CD4-positive, CD25-positive, alpha-beta regulatory T cell (primary cell): ENCODE results near the gene NPEPPS. TPM values are rescaled to one million over a fixed set of nuclear protein-coding genes. Genes with fewer than 3 reads are reported as not detected.
A peak's percentile ranks its signal among the peaks of the same experiment; 100 is the strongest.

Experiments
- ATAC-seq, 2 donors: fragments of 150-1000 bp; cut with Tn5 transposase; one replicate each; pipeline ENCODE4 v1.10.0; 2021; ENCODE audit warnings: low read depth in 2 of 2, moderate number of reproducible peaks in 2 of 2, moderate library complexity in 1 of 2
- DNase-seq, 3 donors: peaks; one replicate each; pipeline versions ENCODE4 v3.0.0 to v3.0.0-alpha.2; 2012 to 2022; ENCODE audit warnings: mixed read lengths in 1 of 3
- H3K27ac ChIP-seq: one replicate; pipeline ENCODE4 v1.7.0; 2013; ENCODE audit warnings: mild to moderate bottlenecking, low read length; ENCODE audit not compliant: insufficient read depth, poor library complexity, severe bottlenecking
- H3K27me3 ChIP-seq: one replicate; pipeline ENCODE4 v1.7.0; 2013; ENCODE audit warnings: low read length; ENCODE audit not compliant: control insufficient read depth, insufficient read depth
- H3K36me3 ChIP-seq: one replicate; pipeline ENCODE4 v1.7.0; 2013; ENCODE audit warnings: mild to moderate bottlenecking, low read length, moderate library complexity; ENCODE audit not compliant: control insufficient read depth, insufficient read depth
- H3K4me1 ChIP-seq: 2 replicates; pipeline ENCODE4 v1.7.0; 2013; ENCODE audit warnings: mild to moderate bottlenecking, low read length; ENCODE audit not compliant: insufficient read depth, control insufficient read depth, poor library complexity, severe bottlenecking
- H3K4me3 ChIP-seq: one replicate; pipeline ENCODE4 v1.7.0; 2013; ENCODE audit warnings: low read depth, mild to moderate bottlenecking, low read length, moderate library complexity
- H3K9me3 ChIP-seq, 2 experiments: 1 replicate in 1 of 2; 2 replicates in 1 of 2; pipeline ENCODE4 v1.7.0; 2013; ENCODE audit warnings: low read length in 2 of 2, mild to moderate bottlenecking in 1 of 2, moderate library complexity in 1 of 2; ENCODE audit not compliant: control insufficient read depth in 2 of 2
- H3K27ac Mint-ChIP-seq, 3 donors: one replicate each; pipeline ENCODE4 v1.8.0; 2020 to 2022; ENCODE audit warnings: mild to moderate bottlenecking in 3 of 3, mixed read lengths in 3 of 3, moderate library complexity in 2 of 3
- H3K27me3 Mint-ChIP-seq: one replicate; pipeline ENCODE4 v1.8.0; 2022; ENCODE audit warnings: mild to moderate bottlenecking, mixed read lengths
- H3K36me3 Mint-ChIP-seq: one replicate; pipeline ENCODE4 v1.8.0; 2020; ENCODE audit warnings: mixed read lengths
- H3K4me1 Mint-ChIP-seq, 4 donors: one replicate each; pipeline ENCODE4 v1.8.0; 2020 to 2022; ENCODE audit warnings: mixed read lengths in 4 of 4, mild to moderate bottlenecking in 1 of 4
- H3K4me3 Mint-ChIP-seq, 4 donors: one replicate each; pipeline ENCODE4 v1.8.0; 2020 to 2022; ENCODE audit warnings: mild to moderate bottlenecking in 4 of 4, mixed read lengths in 4 of 4, moderate library complexity in 3 of 4
- H3K9me3 Mint-ChIP-seq, 7 donors: one replicate each; pipeline ENCODE4 v1.8.0; 2020 to 2022; ENCODE audit warnings: mixed read lengths in 7 of 7, mild to moderate bottlenecking in 3 of 7, moderate library complexity in 2 of 7
- polyA plus RNA-seq, 4 donors: library from polyadenylated mRNA; unstranded; fragments of 300-500 nt; fragmentation: Illumina TruSeq; gene quantifications; one replicate each; pipeline ENCODE4 v1.2.3, GENCODE V29; 2021
- total RNA-seq: library from RNA; stranded (reverse); gene quantifications from one replicate; pipeline ENCODE4 v1.2.3, GENCODE V29; 2022

The NPEPPS gene
- total and polyA plus RNA-seq, 5 donors from 2014 or later = 40.6 to 118 (median 42.1) TPM

- Mint-ChIP-seq H3K4me3 (no peak overlapping the region), H3K27ac (peak overlapping the region in 1 of 3 donors; percentile 52), H3K9me3 (no peaks in the 10 kb centered on the region), H3K36me3 (peaks cover 31% of the 10 kb centered on the region), H3K27me3 (no peaks in the 10 kb centered on the region), H3K4me1 (peaks cover 2 to 11% (median 6%) of the 10 kb centered on the region in 4 donors)
- Histone ChIP-seq H3K36me3 (peaks cover 30% of the 10 kb centered on the region), H3K4me1 (no peaks in the 10 kb centered on the region), H3K27me3 (no peaks in the 10 kb centered on the region), H3K4me3 (no peak overlapping the region), H3K27ac (no peak overlapping the region), H3K9me3 (no peaks in the 10 kb centered on the region)
- DNase-seq (no peak), ATAC-seq (no peak)
Measured at GRCh38 chr17:47624727-47625068, 93.8 kb downstream of the NPEPPS start.

- no peak overlapping the region for H3K27ac Mint-ChIP-seq
- Histone ChIP-seq H3K36me3 (no peaks in the 10 kb centered on the region), H3K27ac (no peak overlapping the region), H3K4me3 (no peak overlapping the region), H3K4me1 (no peaks in the 10 kb centered on the region), H3K27me3 (no peaks in the 10 kb centered on the region), H3K9me3 (no peaks in the 10 kb centered on the region)
- peaks cover 0 to 13% (median 2%) of the 10 kb centered on the region in 4 donors for H3K4me1 Mint-ChIP-seq
- ATAC-seq = no peak
- H3K27me3 Mint-ChIP-seq = no peaks in the 10 kb centered on the region
- H3K4me3 Mint-ChIP-seq = no peak overlapping the region
- peaks cover 20% of the 10 kb centered on the region for H3K36me3 Mint-ChIP-seq
- no peaks in the 10 kb centered on the region for H3K9me3 Mint-ChIP-seq
- DNase-seq = no peak
Measured at GRCh38 chr17:47628014-47628566, 97.2 kb downstream of the NPEPPS start.

GRCh38 chr17:47629826-47630225 is 98.9 kb downstream of the NPEPPS start:
- no peaks in the 10 kb centered on the region for H3K27me3 Mint-ChIP-seq
- no peak for ATAC-seq
- H3K4me3 Mint-ChIP-seq = no peak overlapping the region

GRCh38 chr17:47630614-47631013 is 99.7 kb downstream of the NPEPPS start:
- ATAC-seq (no peak), DNase-seq (no peak)
- H3K9me3 Mint-ChIP-seq = no peaks in the 10 kb centered on the region
- H3K27me3 Mint-ChIP-seq = no peaks in the 10 kb centered on the region
- peaks cover 12% of the 10 kb centered on the region for H3K36me3 Mint-ChIP-seq
- H3K4me3 ChIP-seq = no peak overlapping the region
- H3K27ac Mint-ChIP-seq = no peak overlapping the region
- peaks cover 0 to 7% (median 2%) of the 10 kb centered on the region in 4 donors for H3K4me1 Mint-ChIP-seq
- no peak overlapping the region for H3K27ac ChIP-seq
- no peaks in the 10 kb centered on the region for H3K9me3 ChIP-seq
- H3K27me3 ChIP-seq = no peaks in the 10 kb centered on the region
- no peaks in the 10 kb centered on the region for H3K36me3 ChIP-seq
- H3K4me3 Mint-ChIP-seq = no peak overlapping the region
- H3K4me1 ChIP-seq = no peaks in the 10 kb centered on the region

More at GRCh38 chr17:47629826-47630225, 98.9 kb downstream of the NPEPPS start:
- Histone ChIP-seq H3K36me3 (no peaks in the 10 kb centered on the region), H3K4me1 (no peaks in the 10 kb centered on the region), H3K27ac (no peak overlapping the region), H3K4me3 (no peak overlapping the region), H3K9me3 (no peaks in the 10 kb centered on the region), H3K27me3 (no peaks in the 10 kb centered on the region)
- Mint-ChIP-seq H3K9me3 (no peaks in the 10 kb centered on the region), H3K4me1 (peaks cover 0 to 11% (median 2%) of the 10 kb centered on the region in 4 donors), H3K36me3 (peaks cover 12% of the 10 kb centered on the region), H3K27ac (no peak overlapping the region)
- DNase-seq = no peak

- DNase-seq (no peak), ATAC-seq (no peak)
- Mint-ChIP-seq H3K4me1 (peaks cover 0 to 7% (median 4%) of the 10 kb centered on the region in 4 donors), H3K9me3 (no peaks in the 10 kb centered on the region), H3K36me3 (peaks cover 16% of the 10 kb centered on the region), H3K4me3 (no peak overlapping the region), H3K27me3 (no peaks in the 10 kb centered on the region), H3K27ac (no peak overlapping the region)
- no peaks in the 10 kb centered on the region for H3K27me3 ChIP-seq
- H3K4me1 ChIP-seq = no peaks in the 10 kb centered on the region
- no peak overlapping the region for H3K4me3 ChIP-seq
- H3K27ac ChIP-seq = no peak overlapping the region
- no peaks in the 10 kb centered on the region for H3K36me3 ChIP-seq
- no peaks in the 10 kb centered on the region for H3K9me3 ChIP-seq
Measured at GRCh38 chr17:47632991-47633390, 102.1 kb downstream of the NPEPPS start.

GRCh38 chr17:47633996-47634395 is 103.1 kb downstream of the NPEPPS start:
- H3K27ac ChIP-seq = no peak overlapping the region
- no peaks in the 10 kb centered on the region for H3K36me3 ChIP-seq
- no peak for ATAC-seq

GRCh38 chr17:47634870-47635269 is 104.0 kb downstream of the NPEPPS start:
- Mint-ChIP-seq H3K4me1 (peaks cover under 1 to 4% (median 2%) of the 10 kb centered on the region in 4 donors), H3K36me3 (peaks cover 12% of the 10 kb centered on the region), H3K9me3 (no peaks in the 10 kb centered on the region), H3K27me3 (no peaks in the 10 kb centered on the region), H3K27ac (no peak overlapping the region), H3K4me3 (no peak overlapping the region)
- Histone ChIP-seq H3K9me3 (no peaks in the 10 kb centered on the region), H3K4me1 (no peaks in the 10 kb centered on the region), H3K27ac (no peak overlapping the region), H3K4me3 (no peak overlapping the region), H3K27me3 (no peaks in the 10 kb centered on the region), H3K36me3 (no peaks in the 10 kb centered on the region)
- no peak for ATAC-seq
- DNase-seq = peak in 1 of 3 donors; percentile 34

More at GRCh38 chr17:47633996-47634395, 103.1 kb downstream of the NPEPPS start:
- peaks cover 2 to 7% (median 4%) of the 10 kb centered on the region in 4 donors for H3K4me1 Mint-ChIP-seq
- no peak for DNase-seq
- H3K36me3 Mint-ChIP-seq = peaks cover 16% of the 10 kb centered on the region
- Histone ChIP-seq H3K27me3 (no peaks in the 10 kb centered on the region), H3K4me1 (no peaks in the 10 kb centered on the region), H3K4me3 (no peak overlapping the region), H3K9me3 (no peaks in the 10 kb centered on the region)
- no peak overlapping the region for H3K4me3 Mint-ChIP-seq
- H3K27me3 Mint-ChIP-seq = no peaks in the 10 kb centered on the region
- no peaks in the 10 kb centered on the region for H3K9me3 Mint-ChIP-seq
- no peak overlapping the region for H3K27ac Mint-ChIP-seq

- Histone ChIP-seq H3K27ac (no peak overlapping the region), H3K4me3 (no peak overlapping the region), H3K36me3 (no peaks in the 10 kb centered on the region), H3K9me3 (no peaks in the 10 kb centered on the region), H3K27me3 (no peaks in the 10 kb centered on the region), H3K4me1 (no peaks in the 10 kb centered on the region)
- H3K4me3 Mint-ChIP-seq = no peak overlapping the region
- H3K27ac Mint-ChIP-seq = no peak overlapping the region
- H3K27me3 Mint-ChIP-seq = no peaks in the 10 kb centered on the region
- DNase-seq = no peak
- no peak for ATAC-seq
- H3K9me3 Mint-ChIP-seq = no peaks in the 10 kb centered on the region
- peaks cover 8% of the 10 kb centered on the region for H3K36me3 Mint-ChIP-seq
- peaks cover 0 to 4% (median under 1%) of the 10 kb centered on the region in 4 donors for H3K4me1 Mint-ChIP-seq
Measured at GRCh38 chr17:47635734-47636133, 104.8 kb downstream of the NPEPPS start.
